ENCODE measurements around the gene PHACTR2.

Gene PHACTR2

GRCh38 chr6:143754204-143754603, 76.4 kb downstream of the PHACTR2 start:
- ChIA-PET CTCF (interaction anchor here (0.6 to 1.6 kb wide), 2 partner anchors 11 to 53 kb away, joined by 3 read pairs; no protein-coding TSS in a partner anchor), POLR2A (interaction anchor here (0.6 kb wide), 1 partner anchor 146 kb away, joined by 3 read pairs; no protein-coding TSS in a partner anchor)
- no peak for TF ChIP-seq CTCF (IDR thresholded peaks at IDR 0.05; ENCODE audit: control extremely low read depth, extremely low read depth, low read depth, missing control alignments)
- no peak for DNase-seq (ENCODE audit: extremely low spot score)

- POLR2A ChIA-PET: no interaction called here
- CTCF ChIA-PET: interaction anchor here (1.6 kb wide), 1 partner anchor 52 kb away, joined by 3 read pairs; no protein-coding TSS in a partner anchor
- TF ChIP-seq CTCF (IDR thresholded peaks at IDR 0.05; ENCODE audit: control extremely low read depth, extremely low read depth, low read depth, missing control alignments): no peak
- DNase-seq (ENCODE audit: extremely low spot score): no peak
Measured at GRCh38 chr6:143755301-143755744, 77.6 kb downstream of the PHACTR2 start.

- TF ChIP-seq CTCF (IDR thresholded peaks at IDR 0.05; ENCODE audit: control extremely low read depth, extremely low read depth, low read depth, missing control alignments): no peak
- DNase-seq (ENCODE audit: extremely low spot score): no peak
- CTCF ChIA-PET: interaction anchor here (1.6 kb wide), 2 partner anchors 49 to 182 kb away, joined by 3 to 4 read pairs; no protein-coding TSS in a partner anchor
- POLR2A ChIA-PET: no interaction called here
Measured at GRCh38 chr6:143757346-143757832, 79.6 kb downstream of the PHACTR2 start.

GRCh38 chr6:143758551-143758950, 80.8 kb downstream of the PHACTR2 start:
- no peak for DNase-seq (ENCODE audit: extremely low spot score)
- POLR2A ChIA-PET: no interaction called here
- CTCF ChIA-PET: interaction anchor here (1.1 to 1.6 kb wide), 7 partner anchors 14 to 138 kb away, joined by 3 to 5 read pairs (median 3); no protein-coding TSS in a partner anchor
- TF ChIP-seq CTCF (IDR thresholded peaks at IDR 0.05; ENCODE audit: control extremely low read depth, extremely low read depth, low read depth, missing control alignments): no peak

GRCh38 chr6:143759666-143760065, 81.9 kb downstream of the PHACTR2 start:
- ChIA-PET POLR2A (no interaction called here), CTCF (interaction anchor here (1.2 to 1.4 kb wide), 4 partner anchors 13 to 139 kb away, joined by 3 to 5 read pairs (median 3); no protein-coding TSS in a partner anchor)

GRCh38 chr6:143761074-143761473, 83.3 kb downstream of the PHACTR2 start:
- no peak for TF ChIP-seq CTCF (IDR thresholded peaks at IDR 0.05; ENCODE audit: control extremely low read depth, extremely low read depth, low read depth, missing control alignments)
- ChIA-PET CTCF (interaction anchor here (1.8 kb wide), 1 partner anchor 10 kb away, joined by 7 read pairs; no protein-coding TSS in a partner anchor), POLR2A (no interaction called here)
- DNase-seq (ENCODE audit: extremely low spot score): no peak

More at GRCh38 chr6:143759666-143760065, 81.9 kb downstream of the PHACTR2 start:
- no peak for DNase-seq (ENCODE audit: extremely low spot score)
- no peak for TF ChIP-seq CTCF (IDR thresholded peaks at IDR 0.05; ENCODE audit: control extremely low read depth, extremely low read depth, low read depth, missing control alignments)
